Ascending aorta (tissue), 2 donors: ENCODE results near the gene TMC6. TPM values are rescaled to one million over a fixed set of nuclear protein-coding genes. Genes with fewer than 3 reads are reported as not detected.
A peak's percentile ranks its signal among the peaks of the same experiment; 100 is the strongest.

Source experiments
- DNase-seq, 2 donors: peaks; one replicate each; pipeline ENCODE4 v3.0.0-alpha.2; 2019; ENCODE audit warnings: low spot score in 2 of 2
- H3K27ac ChIP-seq, 2 donors: fragments of 200-600 bp; sonication (generic); one replicate each; pipeline ENCODE4 v1.5.1; 2016 to 2017; ENCODE audit warnings: mild to moderate bottlenecking in 1 of 2
- H3K27me3 ChIP-seq: fragments of 200-600 bp; sonication (generic); one replicate; pipeline ENCODE4 v1.5.1; 2017
- H3K36me3 ChIP-seq, 2 donors: fragments of 200-600 bp; sonication (generic); one replicate each; pipeline ENCODE4 v1.5.1; 2016
- H3K4me1 ChIP-seq, 2 donors: fragments of 200-600 bp; sonication (generic); one replicate each; pipeline ENCODE4 v1.5.1; 2016 to 2017; ENCODE audit warnings: mild to moderate bottlenecking in 1 of 2
- H3K4me3 ChIP-seq, 2 donors: fragments of 200-600 bp; sonication (generic); one replicate each; pipeline ENCODE4 v1.5.1; 2016 to 2017; ENCODE audit warnings: mild to moderate bottlenecking in 1 of 2
- H3K9me3 ChIP-seq, 2 donors: fragments of 200-600 bp; sonication (generic); one replicate each; pipeline ENCODE4 v1.5.1; 2016
- intact Hi-C: fragments of 100-400 bp; cut with DNase I; formaldehyde crosslinking; loops from one replicate; pipeline ENCODE4 v1.15.1; 2023
- total RNA-seq: library from RNA; depleted of rRNA; stranded (reverse); fragments of >200 nt; gene quantifications from one replicate; pipeline ENCODE4 v1.1.0, GENCODE V29; 2016
- TF ChIP-seq, protein P1 (sequence below), 3 experiments: fragments of 200-600 bp in 2 of 3; fragments of 450-650 bp in 1 of 3; sonication (generic) in 2 of 3; IDR thresholded peaks; one replicate each; pipeline ENCODE4 v1.5.1; 2016 to 2019; ENCODE audit warnings: antibody characterized with exemption in 3 of 3, mild to moderate bottlenecking in 1 of 3, moderate library complexity in 1 of 3

Gene TMC6
- total RNA-seq, 1 donor from 2014 or later: 173 TPM

DNA sequence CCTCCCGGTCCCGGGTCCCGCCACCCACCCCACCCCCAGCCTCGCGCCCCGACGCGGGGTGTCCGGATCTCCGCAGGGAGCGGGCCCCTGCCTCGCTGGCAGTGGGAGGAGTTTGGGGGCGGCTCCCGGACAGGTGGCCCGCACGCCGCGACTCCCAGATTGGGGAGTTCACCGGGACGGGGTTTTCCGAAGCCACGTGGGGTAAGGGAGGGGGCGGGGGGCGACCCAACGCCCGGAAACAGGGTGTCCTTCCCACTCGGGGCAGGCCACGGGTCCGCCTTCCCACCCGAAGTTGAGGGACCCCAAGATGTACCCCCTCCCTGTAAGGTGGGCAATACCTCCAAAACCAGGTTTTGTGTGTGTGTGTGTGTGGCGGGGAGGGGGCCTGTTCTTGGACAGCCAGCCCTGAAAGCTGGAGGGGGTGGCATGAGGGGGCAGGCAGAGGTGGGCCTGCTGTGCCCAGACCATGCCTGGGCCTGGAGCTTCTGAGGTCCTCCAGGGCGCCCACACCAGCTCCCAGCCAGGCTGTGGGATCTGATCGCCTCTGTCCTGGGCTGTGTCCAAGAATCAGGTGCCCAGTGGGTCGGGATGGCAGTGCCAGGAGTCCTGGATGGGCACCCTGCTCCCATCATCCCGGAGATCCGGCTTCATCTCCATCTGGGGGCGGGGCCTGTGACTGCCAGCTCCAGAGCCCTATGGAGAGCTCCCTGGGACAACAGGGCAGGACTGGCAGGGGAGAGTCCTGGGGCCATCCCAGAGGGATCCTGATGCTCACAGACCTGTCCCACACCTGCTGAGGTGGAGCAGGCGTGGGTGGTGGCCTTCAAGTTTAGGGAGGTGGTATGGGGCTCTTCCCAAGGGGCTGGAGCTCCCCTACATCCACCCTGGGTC is 40.6 kb upstream of the TMC6 start:
- Histone ChIP-seq H3K4me3 (peak overlapping the region; percentile 97), H3K27me3 (no peaks in the 10 kb centered on the region), H3K27ac (peak overlapping the region; percentile 91 to 96), H3K9me3 (no peaks in the 10 kb centered on the region), H3K36me3 (peaks cover 9 to 12% of the 10 kb centered on the region in 2 donors), H3K4me1 (peaks cover 7 to 34% of the 10 kb centered on the region in 2 donors)
- intact Hi-C loops: loop anchor here (1.0 to 2.0 kb wide), 2 partner anchors 18 to 56 kb away; partner anchors contain the start of genes AFMID and TK1
- DNase-seq: peak in 1 of 2 donors; percentile 82
- TF ChIP-seq, protein P1, sequence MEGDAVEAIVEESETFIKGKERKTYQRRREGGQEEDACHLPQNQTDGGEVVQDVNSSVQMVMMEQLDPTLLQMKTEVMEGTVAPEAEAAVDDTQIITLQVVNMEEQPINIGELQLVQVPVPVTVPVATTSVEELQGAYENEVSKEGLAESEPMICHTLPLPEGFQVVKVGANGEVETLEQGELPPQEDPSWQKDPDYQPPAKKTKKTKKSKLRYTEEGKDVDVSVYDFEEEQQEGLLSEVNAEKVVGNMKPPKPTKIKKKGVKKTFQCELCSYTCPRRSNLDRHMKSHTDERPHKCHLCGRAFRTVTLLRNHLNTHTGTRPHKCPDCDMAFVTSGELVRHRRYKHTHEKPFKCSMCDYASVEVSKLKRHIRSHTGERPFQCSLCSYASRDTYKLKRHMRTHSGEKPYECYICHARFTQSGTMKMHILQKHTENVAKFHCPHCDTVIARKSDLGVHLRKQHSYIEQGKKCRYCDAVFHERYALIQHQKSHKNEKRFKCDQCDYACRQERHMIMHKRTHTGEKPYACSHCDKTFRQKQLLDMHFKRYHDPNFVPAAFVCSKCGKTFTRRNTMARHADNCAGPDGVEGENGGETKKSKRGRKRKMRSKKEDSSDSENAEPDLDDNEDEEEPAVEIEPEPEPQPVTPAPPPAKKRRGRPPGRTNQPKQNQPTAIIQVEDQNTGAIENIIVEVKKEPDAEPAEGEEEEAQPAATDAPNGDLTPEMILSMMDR (IDR thresholded peaks at IDR 0.05): no peak

DNA sequence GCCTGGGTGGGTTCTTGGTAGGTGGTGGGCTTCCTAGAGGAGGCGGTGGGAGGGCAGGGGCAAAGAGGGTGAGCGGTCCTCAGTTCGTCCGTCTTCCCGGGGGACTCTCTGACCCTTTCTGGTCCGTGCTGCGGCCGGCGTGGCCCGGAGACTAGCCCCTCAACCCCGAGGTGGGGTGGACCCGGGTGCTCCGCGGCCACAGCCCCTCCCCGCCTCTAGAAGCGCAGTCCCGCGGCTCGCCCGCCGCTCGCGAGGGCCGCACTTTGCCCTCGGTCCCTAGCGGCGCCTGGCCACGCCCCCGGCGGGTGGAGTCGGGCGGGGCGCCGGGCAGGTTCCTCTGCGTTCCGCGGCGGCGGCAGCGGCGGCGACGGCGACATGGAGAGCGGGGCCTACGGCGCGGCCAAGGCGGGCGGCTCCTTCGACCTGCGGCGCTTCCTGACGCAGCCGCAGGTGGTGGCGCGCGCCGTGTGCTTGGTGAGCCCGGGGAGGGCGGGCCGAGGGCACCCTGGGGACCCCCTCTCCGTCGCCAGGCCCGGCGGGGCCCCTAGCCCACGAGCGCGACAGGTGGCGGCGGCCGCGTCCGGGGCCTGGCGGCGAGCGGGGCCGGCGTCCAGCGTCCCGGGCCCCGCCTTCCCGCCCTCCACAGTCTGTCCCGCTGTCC is 39.8 kb upstream of the TMC6 start, which contains the start of gene SYNGR2:
Gene SYNGR2, plus strand, starts transcription at position 340 of the 661 bp plus-strand sequence. Its CDS starts 36 bp downstream, at position 376.
- peak within 1 kb of the TSS; percentile 91 to 96 for H3K27ac ChIP-seq
- intact Hi-C loops: loop anchor here (1.0 to 2.0 kb wide), 2 partner anchors 19 to 56 kb away; partner anchors contain the start of genes AFMID and TK1
- peaks cover 7 to 30% of the 10 kb centered on the region in 2 donors for H3K4me1 ChIP-seq
- H3K9me3 ChIP-seq: no peaks in the 10 kb centered on the region
- DNase-seq: peak in 1 of 2 donors; percentile 88
- peaks cover 9 to 12% of the 10 kb centered on the region in 2 donors for H3K36me3 ChIP-seq
- H3K27me3 ChIP-seq: no peaks in the 10 kb centered on the region
- peak within 1 kb of the TSS; percentile 97 for H3K4me3 ChIP-seq
- TF ChIP-seq, protein P1 (IDR thresholded peaks at IDR 0.05): peak in 1 of 3 experiments; percentile 12

DNA sequence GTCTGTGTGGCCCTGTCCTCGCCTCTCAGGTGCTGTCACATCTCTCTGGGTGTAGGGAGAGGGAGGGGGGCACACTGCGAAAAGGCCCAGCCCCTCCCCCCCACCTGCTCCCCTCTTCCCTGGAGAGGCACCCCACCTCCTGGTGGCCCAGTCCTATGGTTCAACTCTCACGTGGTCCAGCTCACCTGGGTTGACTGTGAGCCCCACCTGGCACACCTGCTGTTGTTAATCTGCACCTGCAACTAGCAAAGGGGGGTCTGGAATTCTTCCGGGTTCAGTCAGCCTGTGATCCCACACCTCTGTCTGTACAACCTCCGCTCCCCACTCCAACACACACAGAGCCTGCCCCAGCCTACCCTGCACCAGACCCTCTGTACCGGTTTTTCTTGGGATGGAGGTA is 37.9 kb upstream of the TMC6 start:
- TF ChIP-seq, protein P1 (IDR thresholded peaks at IDR 0.05): no peak
- DNase-seq: no peak
- intact Hi-C loops: no loop called here
- Histone ChIP-seq H3K27me3 (no peaks in the 10 kb centered on the region), H3K27ac (no peak overlapping the region), H3K4me1 (peaks cover 7 to 12% of the 10 kb centered on the region in 2 donors), H3K4me3 (no peak overlapping the region), H3K9me3 (no peaks in the 10 kb centered on the region), H3K36me3 (peaks cover 0 to 4% of the 10 kb centered on the region in 2 donors)

DNA sequence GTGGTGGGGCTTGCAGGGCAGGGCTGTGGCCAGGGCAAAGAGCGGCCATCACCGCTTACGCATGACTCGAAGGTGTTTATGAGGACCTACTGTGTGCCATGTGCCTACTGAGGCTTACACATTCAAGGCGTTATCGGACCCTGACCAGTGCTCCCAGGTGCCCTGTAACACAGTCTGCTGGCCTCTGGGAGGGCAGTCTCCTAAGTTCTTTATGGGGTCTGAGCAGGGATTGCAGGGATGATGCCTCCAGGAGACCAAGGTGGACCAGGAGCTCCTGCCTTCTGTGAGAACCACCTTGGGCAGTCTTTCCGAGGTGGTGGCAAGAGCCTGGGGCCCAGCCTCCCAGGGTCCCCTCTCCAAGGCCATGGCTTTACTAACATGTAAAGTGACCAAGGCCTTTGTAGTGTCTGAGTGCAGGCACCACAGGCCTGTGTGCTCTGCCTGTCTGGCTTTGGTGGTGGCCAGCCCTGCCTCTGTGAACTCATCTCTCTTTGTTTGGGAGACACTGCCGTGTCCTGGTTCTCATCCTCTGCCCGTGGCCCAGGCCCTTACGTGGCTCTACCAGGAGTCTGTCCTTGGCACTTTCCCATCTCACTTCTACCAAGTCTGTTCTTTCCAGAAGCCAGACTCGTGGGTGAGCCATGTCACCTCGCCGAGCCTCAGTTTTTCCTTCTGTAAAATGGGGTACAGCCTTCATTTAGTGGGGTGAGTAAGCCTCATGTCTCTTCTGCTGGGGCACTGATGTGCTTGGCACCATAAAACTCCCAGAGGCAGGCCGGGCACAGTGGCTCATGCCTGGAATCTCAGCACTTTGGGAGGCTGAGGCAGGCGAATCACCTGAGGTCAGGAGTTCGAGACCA is 36.4 kb upstream of the TMC6 start:
- Histone ChIP-seq H3K9me3 (no peaks in the 10 kb centered on the region), H3K27me3 (no peaks in the 10 kb centered on the region), H3K36me3 (no peaks in the 10 kb centered on the region), H3K4me3 (no peak overlapping the region), H3K4me1 (peaks cover 7 to 9% of the 10 kb centered on the region in 2 donors), H3K27ac (no peak overlapping the region)
- no peak for DNase-seq
- TF ChIP-seq, protein P1 (IDR thresholded peaks at IDR 0.05): no peak
- intact Hi-C loops: no loop called here
